T-helper 2 cell (primary cell): ENCODE measurements around the gene HHAT.

ENCODE experiments used
- DNase-seq, 5 experiments: peaks; one replicate each; pipeline versions ENCODE4 v3.0.0 to v3.0.0-alpha.2; 2012 to 2022

The HHAT gene

GRCh38 chr1:210557426-210558077 is 228.8 kb downstream of the HHAT start:
- no peak for DNase-seq

DNA sequence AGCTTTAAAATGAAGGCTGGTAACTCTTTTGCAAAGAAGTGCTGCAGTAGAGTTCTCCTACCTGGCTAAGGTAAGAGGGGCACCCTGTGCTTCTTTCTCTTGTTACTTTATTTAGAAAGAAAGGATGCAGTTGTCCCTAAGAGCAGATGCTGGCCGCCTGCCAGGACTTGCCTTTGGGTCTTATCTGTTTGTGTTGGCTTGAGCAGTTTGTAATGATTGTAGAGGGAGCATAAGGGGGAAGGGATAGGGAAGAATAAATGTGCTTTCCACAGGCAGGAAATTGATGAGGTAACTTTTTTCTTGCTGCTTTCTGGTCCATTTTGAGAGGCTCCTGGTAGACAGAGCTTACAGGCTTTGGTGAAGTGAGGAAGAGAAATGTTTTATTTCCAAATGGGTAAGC is 229.6 kb downstream of the HHAT start:
- DNase-seq, result no peak

DNA sequence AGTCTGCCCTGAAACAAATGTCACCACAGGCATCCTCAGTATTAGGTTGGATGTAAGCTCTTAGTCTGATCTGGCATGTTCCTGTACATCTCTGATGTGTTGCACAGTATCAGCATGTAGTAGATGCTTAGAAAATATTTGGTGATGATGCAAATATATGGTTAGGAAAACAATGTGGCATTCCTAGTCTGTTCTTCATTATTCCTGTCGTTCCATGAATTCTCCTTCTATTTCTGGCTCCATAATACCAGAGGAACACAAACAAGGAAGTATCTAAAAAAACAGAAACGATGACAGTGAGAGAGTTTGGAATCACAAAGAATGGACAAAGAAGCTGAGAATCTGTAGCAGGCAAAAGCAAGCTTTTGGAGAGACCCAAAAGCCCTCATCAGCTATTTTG is 236.6 kb downstream of the HHAT start:
- DNase-seq, result no peak

DNA sequence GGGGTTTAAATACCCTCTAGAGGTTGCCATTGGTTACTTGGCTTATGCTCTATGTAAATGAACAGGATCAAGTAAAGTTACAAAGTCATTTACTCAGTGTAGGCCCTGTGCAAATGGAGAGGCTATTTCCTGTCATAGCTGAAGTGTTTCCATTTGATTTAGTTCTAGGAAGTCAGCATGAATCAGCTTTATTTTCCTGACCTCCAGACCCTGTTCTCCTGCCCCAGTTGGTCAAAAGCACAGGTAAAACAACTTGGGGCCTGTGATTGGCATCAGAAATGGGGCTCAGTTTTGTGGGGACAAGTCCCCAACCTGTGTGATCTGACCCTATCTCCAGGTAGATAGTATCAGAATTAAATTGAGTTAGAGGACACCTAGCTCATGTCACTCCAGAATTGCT is 239.9 kb downstream of the HHAT start:
- no peak for DNase-seq

DNA sequence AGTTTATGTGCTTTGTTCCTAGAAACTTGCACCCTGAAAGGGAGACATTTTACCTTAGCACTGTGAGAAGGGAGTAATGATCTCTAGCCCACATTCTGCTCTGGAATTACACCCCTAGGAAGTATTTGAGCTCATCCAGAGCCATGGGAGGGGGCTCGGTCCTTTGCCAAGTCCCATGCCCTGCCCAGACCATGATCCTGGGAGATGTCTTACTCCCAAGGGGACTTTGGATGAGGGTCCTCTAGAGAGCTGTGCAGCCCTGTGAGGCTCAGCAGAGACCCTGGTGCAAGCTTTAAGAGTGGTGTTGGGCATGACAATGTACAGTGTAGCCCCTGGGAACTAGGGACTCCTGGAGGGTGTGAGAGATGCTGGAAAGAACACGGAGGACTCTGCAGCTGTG is 241.4 kb downstream of the HHAT start:
- DNase-seq, result no peak

DNA sequence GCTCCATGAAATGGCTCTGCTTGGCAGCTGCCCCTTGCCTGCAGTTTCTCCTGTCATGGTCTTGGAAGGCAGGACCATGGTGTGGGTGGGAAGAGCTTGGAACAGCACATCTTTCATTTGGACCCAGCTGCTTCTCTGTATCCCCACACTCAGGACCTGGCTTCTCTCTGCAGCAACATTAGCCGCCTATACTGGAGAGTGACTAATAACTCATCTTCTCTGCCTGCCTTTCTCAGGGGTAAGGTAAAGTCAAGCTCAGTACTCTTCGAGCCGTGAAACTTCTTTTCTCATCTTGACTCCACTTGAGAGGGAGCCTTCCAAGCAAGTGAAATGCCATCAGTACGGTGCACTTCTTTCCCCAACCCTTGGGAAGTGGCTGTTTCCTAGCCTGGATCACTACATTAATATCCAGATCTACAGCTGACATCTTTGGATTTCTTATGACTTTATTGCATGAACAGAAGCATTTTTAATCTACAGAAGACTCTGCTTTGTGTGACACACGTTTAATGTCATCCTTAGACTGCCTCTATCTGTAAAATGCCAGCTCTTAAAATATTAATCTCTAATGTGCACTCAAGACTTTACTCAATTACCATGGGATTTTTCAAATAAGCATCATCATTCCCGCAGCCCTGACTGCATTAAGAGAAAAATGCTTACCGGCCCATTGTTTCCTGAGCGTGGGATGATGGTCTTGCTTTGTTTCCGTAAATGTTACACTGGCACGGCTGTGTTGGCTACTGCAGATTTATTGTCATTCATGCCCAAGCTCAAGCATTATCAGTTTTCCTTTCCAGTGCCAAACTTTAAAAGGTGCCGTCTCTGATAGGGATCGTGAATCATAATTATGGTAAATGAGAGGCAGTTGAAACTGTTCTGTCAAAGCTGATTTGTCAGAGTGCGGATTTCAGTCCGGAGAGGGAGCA is 242.9 kb downstream of the HHAT start:
- no peak for DNase-seq

DNA sequence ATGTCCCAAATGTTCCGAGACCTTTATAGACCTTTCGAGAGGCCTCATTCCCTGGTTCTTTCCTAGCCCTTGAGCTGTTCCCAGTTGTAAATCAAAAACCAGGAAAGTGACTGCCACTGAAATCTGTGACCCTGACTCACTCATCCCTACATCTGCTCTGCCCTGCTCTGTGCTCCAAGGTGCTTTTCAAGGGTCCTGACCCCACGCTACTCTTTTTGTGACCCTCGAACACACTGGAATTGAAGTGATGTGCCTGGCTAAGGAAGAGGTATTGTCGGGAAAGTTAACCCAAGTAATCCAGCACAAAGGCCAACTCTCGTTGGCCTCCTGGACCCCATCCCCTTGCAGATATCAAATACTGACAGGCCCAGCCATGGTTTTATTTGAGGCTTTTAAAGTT is 244.4 kb downstream of the HHAT start:
- no peak for DNase-seq

GRCh38 chr1:210582205-210582970 is 253.7 kb downstream of the HHAT start:
- DNase-seq, result peak in 2 of 5 experiments; percentile 0 to 3

- peak in 4 of 5 experiments; percentile 4 to 68 (median 40) for DNase-seq
These were observed 255.9 kb downstream of the HHAT start for GRCh38 chr1:210584439-210585113.

- no peak for DNase-seq
These were observed 258.1 kb downstream of the HHAT start for GRCh38 chr1:210586771-210587170.

DNA sequence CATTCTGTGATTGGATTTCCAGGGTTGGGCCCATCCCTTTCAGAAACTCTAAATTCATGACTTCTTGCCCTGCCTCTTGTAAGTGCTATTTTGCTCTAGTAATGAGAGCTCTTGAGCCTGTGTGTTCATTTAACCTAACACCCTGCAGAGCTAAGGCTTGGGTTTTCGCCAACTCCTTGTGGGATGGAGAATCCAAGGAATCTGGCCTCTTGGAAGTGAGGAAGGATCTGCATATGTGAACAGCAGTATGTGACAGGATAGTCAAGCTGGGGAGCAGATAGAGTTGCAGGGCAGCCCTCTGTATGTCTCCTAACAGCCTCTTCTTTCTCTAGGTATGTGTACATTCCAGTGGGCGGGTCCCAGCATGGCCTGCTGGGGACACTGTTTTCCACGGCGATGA is 258.9 kb downstream of the HHAT start:
- DNase-seq, result no peak

DNA sequence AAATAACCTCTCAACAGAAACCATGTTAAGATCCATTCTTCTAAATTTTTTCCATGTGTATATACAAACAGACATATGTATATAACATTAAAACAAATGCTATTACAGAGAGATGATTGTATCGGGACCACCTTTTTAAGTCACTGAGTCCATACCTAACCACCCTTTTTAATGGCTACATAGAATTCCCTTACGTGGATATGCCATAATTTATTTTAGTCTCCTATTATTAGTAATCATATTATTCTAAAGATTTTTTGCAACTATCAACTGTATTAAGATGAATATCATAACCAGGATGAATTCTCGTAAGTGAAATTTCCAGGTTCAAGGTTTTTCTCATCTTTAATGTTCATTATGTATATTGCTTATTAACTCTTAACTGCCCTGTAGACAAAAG is 259.7 kb downstream of the HHAT start:
- no peak for DNase-seq

DNA sequence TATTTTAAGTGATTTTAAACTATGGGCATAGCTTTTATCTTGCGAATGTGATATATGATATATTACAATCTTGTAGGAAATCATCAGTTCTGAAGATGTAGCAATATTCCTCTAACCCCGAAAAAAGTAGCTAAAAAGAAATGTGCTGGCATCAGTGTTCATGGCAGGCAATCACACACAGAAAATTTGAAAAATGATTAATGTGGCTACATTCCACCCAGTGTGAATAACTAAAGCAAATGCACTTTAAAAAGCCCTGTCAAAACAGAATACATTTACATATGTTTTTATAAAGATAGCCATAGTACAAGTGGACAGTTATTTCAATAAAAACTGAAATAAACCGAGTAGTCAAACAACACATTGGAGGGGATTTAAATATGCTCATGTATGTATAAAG is 260.2 kb downstream of the HHAT start:
- DNase-seq, result no peak

- no peak for DNase-seq
These were observed 262.5 kb downstream of the HHAT start for GRCh38 chr1:210591214-210591613.

- no peak for DNase-seq
These were observed 265.9 kb downstream of the HHAT start for GRCh38 chr1:210594605-210595004.

DNA sequence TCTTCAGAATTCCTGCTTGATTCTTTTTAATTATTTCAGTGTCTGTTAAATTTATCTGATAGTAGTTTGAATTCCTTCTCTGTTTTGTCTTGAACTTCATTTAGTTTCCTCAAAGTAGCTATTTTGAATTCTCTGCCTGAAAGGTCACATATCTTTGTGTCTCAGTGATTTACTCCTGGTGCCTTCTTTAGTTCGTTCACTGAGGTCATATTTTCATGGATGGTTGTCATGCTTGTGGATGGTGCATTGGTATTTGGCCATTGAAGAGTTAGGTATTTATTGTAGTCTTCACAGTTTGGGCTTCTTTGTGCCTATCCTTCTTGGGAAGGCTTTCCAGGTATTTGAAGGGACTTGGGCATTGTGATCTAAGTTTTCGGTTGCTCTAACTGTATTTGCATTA is 267.9 kb downstream of the HHAT start:
- no peak for DNase-seq

- DNase-seq, result no peak
These were observed 268.9 kb downstream of the HHAT start for GRCh38 chr1:210597555-210598134.

DNA sequence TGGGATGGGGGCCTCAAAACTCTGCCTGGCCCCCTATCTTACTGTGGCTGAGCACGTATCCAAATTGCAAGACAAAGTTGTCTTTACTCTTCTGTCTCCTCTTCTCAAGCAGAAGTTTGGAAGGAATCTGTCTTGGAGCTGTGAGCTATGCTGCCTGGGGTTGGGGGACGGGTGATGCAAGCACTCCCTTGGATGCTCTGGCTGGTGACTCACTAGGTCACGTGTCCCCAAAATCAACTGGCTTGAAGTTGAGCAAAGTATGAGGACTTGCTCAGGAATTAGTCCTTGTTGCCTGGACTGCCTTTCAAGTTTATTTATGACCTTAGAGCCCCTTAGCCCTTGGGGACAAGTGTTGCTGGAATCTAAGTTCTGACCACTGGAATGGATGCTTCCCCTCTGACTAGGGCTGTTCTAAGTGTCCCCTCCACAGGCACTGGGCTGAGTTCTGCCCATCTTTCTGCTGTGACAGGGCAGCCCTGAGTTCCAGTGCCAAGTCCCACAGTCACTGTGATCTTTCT is 269.5 kb downstream of the HHAT start:
- DNase-seq, result no peak

DNA sequence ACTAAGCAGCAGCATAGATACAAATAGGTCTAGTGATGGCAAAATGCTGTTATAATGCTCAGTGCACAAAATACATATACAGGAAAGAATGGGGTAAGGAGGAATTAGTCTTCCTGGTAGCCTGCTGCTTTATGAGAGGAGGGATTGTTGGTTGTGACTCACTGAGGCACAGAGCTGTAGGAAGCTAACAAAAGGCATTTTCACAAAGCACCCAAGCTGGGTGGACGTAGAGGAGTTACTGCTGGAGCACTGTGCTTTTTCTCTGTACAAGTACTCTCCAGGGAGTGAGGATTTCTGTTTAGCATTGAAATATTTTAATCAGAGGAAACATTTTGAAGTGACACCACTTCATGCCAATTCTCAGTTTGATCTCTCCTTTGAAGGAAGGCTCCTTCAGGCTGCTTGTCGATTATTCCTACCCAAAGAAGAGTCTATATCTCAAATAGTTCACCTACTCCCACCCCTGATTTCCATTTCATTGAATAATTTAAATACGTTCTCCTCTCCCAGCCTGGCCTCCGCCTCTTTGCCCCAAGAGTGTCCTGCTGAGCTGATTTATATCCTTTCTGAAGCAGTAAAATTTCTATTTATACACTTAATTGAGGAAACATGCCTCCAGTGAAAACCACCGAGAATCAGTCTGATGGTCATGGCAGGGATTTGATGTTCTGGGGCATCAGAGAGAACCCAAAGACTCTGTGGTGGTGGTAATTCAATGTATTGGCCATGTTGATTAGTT is 271.9 kb downstream of the HHAT start:
- DNase-seq, result no peak

DNA sequence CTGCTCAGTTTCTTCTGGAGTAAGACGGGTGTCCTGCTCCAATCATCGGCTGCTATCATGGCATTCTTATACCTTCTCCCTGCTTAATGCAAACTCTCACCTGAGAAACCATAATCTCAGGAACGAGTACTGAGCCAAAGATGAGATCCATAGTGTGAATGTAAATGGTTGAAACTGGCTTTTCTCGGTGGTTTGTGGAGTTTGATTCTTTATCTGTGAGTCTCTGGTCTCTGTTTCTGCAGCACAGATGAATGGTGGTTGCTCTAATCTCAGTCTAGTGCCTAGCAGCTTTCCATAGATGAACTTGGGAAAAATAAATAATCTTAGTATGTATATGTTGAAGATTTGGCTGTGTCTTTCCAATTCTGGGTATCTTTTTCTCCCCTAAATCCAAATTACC is 274.4 kb downstream of the HHAT start:
- no peak for DNase-seq

GRCh38 chr1:210605099-210605498 is 276.4 kb downstream of the HHAT start:
- peak in 1 of 5 experiments; percentile 27 for DNase-seq
